Liver (tissue), 9 donors: ENCODE data around the gene DCAF5. TPM values are rescaled to one million over a fixed set of nuclear protein-coding genes. Genes with fewer than 3 reads are reported as not detected.
"Not testable (repeated sequence)": the region's sequence is repeated elsewhere in the genome, so short reads cannot be mapped to it uniquely, and the experiment has no call there.

Experiments used
- DNase-seq: peaks from one replicate; pipeline ENCODE4 v3.0.0-alpha.2; 2017; ENCODE audit warnings: low spot score
- H3K27ac ChIP-seq, 2 donors: one replicate each; pipeline ENCODE4 v1.7.0; 2013; ENCODE audit warnings: inconsistent platforms in 2 of 2, low read length in 2 of 2, control low read depth in 1 of 2, low read depth in 1 of 2, mild to moderate bottlenecking in 1 of 2
- H3K27me3 ChIP-seq, 4 donors: one replicate each; pipeline versions ENCODE4 v1.6.1 to v1.7.0; 2013; ENCODE audit warnings: low read length in 3 of 4, inconsistent platforms in 1 of 4, mild to moderate bottlenecking in 1 of 4, moderate library complexity in 1 of 4; ENCODE audit not compliant: control insufficient read depth in 4 of 4, insufficient read depth in 4 of 4
- H3K36me3 ChIP-seq, 4 donors: one replicate each; pipeline versions ENCODE4 v1.6.1 to v1.7.0; 2013; ENCODE audit warnings: low read length in 3 of 4, mild to moderate bottlenecking in 3 of 4, low read depth in 1 of 4, moderate library complexity in 1 of 4; ENCODE audit not compliant: control insufficient read depth in 4 of 4, insufficient read depth in 3 of 4
- H3K4me1 ChIP-seq, 4 donors: one replicate each; pipeline versions ENCODE4 v1.6.1 to v1.7.0; 2013; ENCODE audit warnings: low read length in 3 of 4, mild to moderate bottlenecking in 3 of 4, moderate library complexity in 1 of 4; ENCODE audit not compliant: control insufficient read depth in 4 of 4, insufficient read depth in 4 of 4
- H3K4me3 ChIP-seq, 3 donors: one replicate each; pipeline versions ENCODE4 v1.6.1 to v1.7.0; 2013; ENCODE audit warnings: low read length in 3 of 3, control low read depth in 1 of 3, low read depth in 1 of 3, mild to moderate bottlenecking in 1 of 3
- H3K9ac ChIP-seq, 2 donors: one replicate each; pipeline ENCODE4 v1.7.0; 2013; ENCODE audit warnings: low read length in 2 of 2, mild to moderate bottlenecking in 2 of 2, moderate library complexity in 2 of 2, control low read depth in 1 of 2, low read depth in 1 of 2
- H3K9me3 ChIP-seq, 4 donors: one replicate each; pipeline versions ENCODE4 v1.6.1 to v1.7.0; 2013; ENCODE audit warnings: low read length in 3 of 4; ENCODE audit not compliant: control insufficient read depth in 4 of 4
- FOXA1 ChIP-seq: IDR thresholded peaks from 2 replicates; pipeline ENCODE4 v1.6.1; 2016; ENCODE audit warnings: antibody characterized with exemption
- FOXA2 ChIP-seq: IDR thresholded peaks from 2 replicates; pipeline ENCODE4 v1.6.1; 2016; ENCODE audit warnings: antibody characterized with exemption
- HNF4A ChIP-seq, 2 donors: conservative IDR thresholded peaks; 2 replicates each; pipeline ENCODE4 v1.6.1; 2016; ENCODE audit warnings: antibody characterized with exemption in 2 of 2, mild to moderate bottlenecking in 2 of 2
- HNF4G ChIP-seq: IDR thresholded peaks from 2 replicates; pipeline ENCODE4 v1.6.1; 2016; ENCODE audit warnings: antibody characterized with exemption
- JUND ChIP-seq, 2 donors: IDR thresholded peaks; 2 replicates each; pipeline ENCODE4 v1.6.1; 2016; ENCODE audit warnings: antibody characterized with exemption in 2 of 2
- RAD21 ChIP-seq, 2 donors: IDR thresholded peaks; 2 replicates each; pipeline ENCODE4 v1.6.1; 2016; ENCODE audit warnings: antibody characterized with exemption in 2 of 2, mild to moderate bottlenecking in 2 of 2
- SP1 ChIP-seq: IDR thresholded peaks from 2 replicates; pipeline ENCODE4 v1.6.1; 2018; ENCODE audit warnings: antibody characterized with exemption, mild to moderate bottlenecking
- TAF1 ChIP-seq: conservative IDR thresholded peaks from 2 replicates; pipeline ENCODE4 v1.6.1; 2016; ENCODE audit warnings: antibody characterized with exemption, mild to moderate bottlenecking
- YY1 ChIP-seq: IDR thresholded peaks from 2 replicates; pipeline ENCODE4 v1.6.1; 2016; ENCODE audit warnings: antibody characterized with exemption, mild to moderate bottlenecking
- WGBS: extraction: QIAGEN DNeasy Blood & Tissue Kit; methylation state at CpG from one replicate; pipeline ENCODE4 v1.1.7; 2013; 5-methylcytosine and 5-hydroxymethylcytosine counted together
- polyA plus RNA-seq, 2 donors: library from polyadenylated mRNA; stranded (reverse) in 1 of 2; unstranded in 1 of 2; fragments of 200-250 nt in 1 of 2; fragments of >200 nt in 1 of 2; fragmentation: Nextera tagmentation in 1 of 2; extraction: Ambion mirVana in 1 of 2; gene quantifications; one replicate each; pipeline versions ENCODE4 v1.2.1 to v1.2.3, GENCODE V29; 2013 to 2015
- total RNA-seq, 2 donors: library from RNA; depleted of rRNA; stranded (reverse); fragments of >200 nt; gene quantifications; one replicate each; pipeline ENCODE4 v1.2.3, GENCODE V29; 2014
- TF ChIP-seq, protein P1 (sequence below): fragments of 150-350 bp; IDR thresholded peaks from 2 replicates; pipeline ENCODE4 v1.5.1; 2017; ENCODE audit warnings: improper control_type of control experiment, low read depth, low read length; ENCODE audit not compliant: missing input control
- TF ChIP-seq, protein P2 (sequence below): IDR thresholded peaks from 2 replicates; pipeline ENCODE4 v1.6.1; 2016; ENCODE audit warnings: antibody characterized with exemption
- donor health status: healthy.
- donor health status: healthy.
- donor health status: healthy.
- donor health status: healthy.
- donor health status: healthy.

DCAF5 gene
- total and polyA plus RNA-seq, 4 donors: 12.9 to 18.1 (median 14.5) TPM

DNA sequence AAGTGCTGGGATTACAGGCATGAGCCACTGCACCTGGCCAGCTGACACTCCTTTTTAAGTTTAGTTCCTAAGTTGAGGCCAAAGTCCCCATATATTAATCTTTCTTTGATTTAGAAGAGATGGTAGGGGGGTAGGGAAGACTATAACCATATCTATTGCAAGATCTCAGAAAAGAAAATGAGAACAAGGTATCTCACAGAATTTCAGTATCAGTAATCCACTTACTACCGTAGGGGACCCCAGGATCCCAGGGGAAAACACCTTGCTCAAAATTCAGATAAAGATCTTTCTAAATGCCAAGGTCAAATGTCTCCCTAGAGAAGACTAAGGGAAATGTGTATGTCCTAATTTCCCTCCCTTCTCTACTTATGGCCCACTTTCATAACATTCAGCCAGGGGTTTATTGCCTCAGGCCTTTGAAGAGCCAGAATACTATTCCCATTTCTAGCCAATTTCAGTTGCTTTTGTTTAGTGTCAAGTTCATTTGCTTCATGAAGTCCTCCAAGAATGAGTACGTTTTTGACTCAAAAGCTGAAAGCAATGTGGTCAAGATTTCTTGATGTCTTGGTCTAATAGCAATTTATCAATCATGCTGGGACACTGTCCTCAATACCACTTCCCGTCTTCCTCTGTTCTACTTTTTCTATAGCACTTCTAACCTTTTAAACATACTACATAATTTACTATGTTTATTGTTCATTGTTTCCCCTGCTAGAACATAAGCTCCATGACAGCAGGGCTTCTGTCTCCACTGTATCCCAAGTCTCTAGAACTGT lies 86.3 kb downstream of the DCAF5 start (continued):
- TF ChIP-seq, protein P1, sequence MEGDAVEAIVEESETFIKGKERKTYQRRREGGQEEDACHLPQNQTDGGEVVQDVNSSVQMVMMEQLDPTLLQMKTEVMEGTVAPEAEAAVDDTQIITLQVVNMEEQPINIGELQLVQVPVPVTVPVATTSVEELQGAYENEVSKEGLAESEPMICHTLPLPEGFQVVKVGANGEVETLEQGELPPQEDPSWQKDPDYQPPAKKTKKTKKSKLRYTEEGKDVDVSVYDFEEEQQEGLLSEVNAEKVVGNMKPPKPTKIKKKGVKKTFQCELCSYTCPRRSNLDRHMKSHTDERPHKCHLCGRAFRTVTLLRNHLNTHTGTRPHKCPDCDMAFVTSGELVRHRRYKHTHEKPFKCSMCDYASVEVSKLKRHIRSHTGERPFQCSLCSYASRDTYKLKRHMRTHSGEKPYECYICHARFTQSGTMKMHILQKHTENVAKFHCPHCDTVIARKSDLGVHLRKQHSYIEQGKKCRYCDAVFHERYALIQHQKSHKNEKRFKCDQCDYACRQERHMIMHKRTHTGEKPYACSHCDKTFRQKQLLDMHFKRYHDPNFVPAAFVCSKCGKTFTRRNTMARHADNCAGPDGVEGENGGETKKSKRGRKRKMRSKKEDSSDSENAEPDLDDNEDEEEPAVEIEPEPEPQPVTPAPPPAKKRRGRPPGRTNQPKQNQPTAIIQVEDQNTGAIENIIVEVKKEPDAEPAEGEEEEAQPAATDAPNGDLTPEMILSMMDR: no peak
- TF ChIP-seq FOXA2 (no peak), JUND (IDR thresholded peaks at IDR 0.05) (no peak)

DNA sequence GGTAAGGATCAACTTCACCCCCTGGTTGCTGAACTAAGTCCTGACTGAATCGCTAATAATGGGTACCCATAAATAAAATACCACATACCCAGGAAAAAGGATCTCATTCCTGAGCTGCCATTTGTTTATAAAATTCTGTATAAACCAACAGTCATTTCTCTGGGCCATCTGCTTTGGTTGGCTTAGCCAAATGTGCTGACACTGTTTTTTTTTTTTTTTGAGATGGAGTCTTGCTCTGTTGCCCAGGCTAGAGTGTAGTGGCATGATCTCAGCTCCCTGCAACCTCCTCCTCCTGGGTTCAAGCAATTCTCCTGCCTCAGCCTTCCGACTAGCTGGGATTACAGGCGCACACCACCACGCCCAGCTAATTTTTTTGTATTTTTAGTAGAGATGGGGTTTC lies 87.0 kb downstream of the DCAF5 start:
- not testable (repeated sequence) for H3K27me3 ChIP-seq, H3K9me3 ChIP-seq, H3K9ac ChIP-seq, H3K27ac ChIP-seq, H3K4me3 ChIP-seq, DNase-seq, H3K4me1 ChIP-seq
- WGBS: 98% methylated on average over 4 of the region's 4 CpGs
- H3K36me3 ChIP-seq: peaks cover 2 to 35% (median 23%) of the 10 kb centered on the region in 4 donors

DNA sequence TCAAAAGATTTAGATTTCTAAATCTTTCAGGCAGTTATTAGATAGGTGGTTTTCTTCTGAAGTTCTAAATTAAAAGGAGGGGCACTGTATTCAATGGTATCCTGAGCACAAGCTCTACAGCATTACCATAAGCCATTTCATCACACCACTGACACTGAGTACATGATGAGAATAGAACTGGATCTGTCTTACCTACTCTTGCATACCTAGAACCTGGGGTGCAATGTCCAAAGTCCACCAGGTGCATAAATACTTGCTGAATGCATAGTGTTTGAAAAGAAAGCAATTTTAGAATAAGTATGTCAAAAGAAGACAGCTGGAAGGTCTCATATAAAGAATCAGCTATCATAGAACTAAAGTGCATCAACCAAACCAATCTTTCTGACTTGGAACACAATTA lies 88.3 kb downstream of the DCAF5 start:
- H3K36me3 ChIP-seq: peaks cover 2 to 36% (median 24%) of the 10 kb centered on the region in 4 donors
- H3K9ac ChIP-seq: no peak overlapping the region
- no peak overlapping the region for H3K4me3 ChIP-seq
- H3K27ac ChIP-seq: no peak overlapping the region
- no peaks in the 10 kb centered on the region for H3K27me3 ChIP-seq
- no peaks in the 10 kb centered on the region for H3K9me3 ChIP-seq
- no peak for DNase-seq
- no peaks in the 10 kb centered on the region for H3K4me1 ChIP-seq
- no peak for TF ChIP-seq FOXA1
- TF ChIP-seq TAF1: no peak
- TF ChIP-seq HNF4A (conservative IDR thresholded peaks at IDR 0.05): peak; percentile 76 to 92
- TF ChIP-seq, protein P2, sequence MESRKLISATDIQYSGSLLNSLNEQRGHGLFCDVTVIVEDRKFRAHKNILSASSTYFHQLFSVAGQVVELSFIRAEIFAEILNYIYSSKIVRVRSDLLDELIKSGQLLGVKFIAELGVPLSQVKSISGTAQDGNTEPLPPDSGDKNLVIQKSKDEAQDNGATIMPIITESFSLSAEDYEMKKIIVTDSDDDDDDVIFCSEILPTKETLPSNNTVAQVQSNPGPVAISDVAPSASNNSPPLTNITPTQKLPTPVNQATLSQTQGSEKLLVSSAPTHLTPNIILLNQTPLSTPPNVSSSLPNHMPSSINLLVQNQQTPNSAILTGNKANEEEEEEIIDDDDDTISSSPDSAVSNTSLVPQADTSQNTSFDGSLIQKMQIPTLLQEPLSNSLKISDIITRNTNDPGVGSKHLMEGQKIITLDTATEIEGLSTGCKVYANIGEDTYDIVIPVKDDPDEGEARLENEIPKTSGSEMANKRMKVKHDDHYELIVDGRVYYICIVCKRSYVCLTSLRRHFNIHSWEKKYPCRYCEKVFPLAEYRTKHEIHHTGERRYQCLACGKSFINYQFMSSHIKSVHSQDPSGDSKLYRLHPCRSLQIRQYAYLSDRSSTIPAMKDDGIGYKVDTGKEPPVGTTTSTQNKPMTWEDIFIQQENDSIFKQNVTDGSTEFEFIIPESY: no peak
- TF ChIP-seq HNF4G: peak; percentile 54
- TF ChIP-seq RAD21 (IDR thresholded peaks at IDR 0.05): no peak
- no peak for TF ChIP-seq YY1
- TF ChIP-seq SP1: peak; percentile 13
